ENCODE measurements around the gene DNMT3B.

The DNMT3B gene

GRCh38 chr20:32762754-32763201 lies 593 bp downstream of the DNMT3B start:
- peak overlapping the region; percentile 100 for H3K4me3 ChIP-seq (ENCODE audit: low read depth, low read length)

GRCh38 chr20:32763202-32764004 lies 1.2 kb downstream of the DNMT3B start:
- peak overlapping the region; percentile 100 for H3K4me3 ChIP-seq (ENCODE audit: low read depth, low read length)

- H3K4me3 ChIP-seq (ENCODE audit: low read depth, low read length), result peak overlapping the region; percentile 100
These were observed 2.1 kb downstream of the DNMT3B start for GRCh38 chr20:32764005-32764960.

GRCh38 chr20:32765230-32765875 lies 3.2 kb downstream of the DNMT3B start:
- H3K4me3 ChIP-seq (ENCODE audit: low read depth, low read length), result peak overlapping the region; percentile 100

GRCh38 chr20:32767418-32768198 lies 5.4 kb downstream of the DNMT3B start:
- H3K4me3 ChIP-seq (ENCODE audit: low read depth, low read length), result no peak overlapping the region

- H3K4me3 ChIP-seq (ENCODE audit: low read depth, low read length), result no peak overlapping the region
These were observed 9.9 kb downstream of the DNMT3B start for GRCh38 chr20:32772046-32772445.

GRCh38 chr20:32773223-32773622 lies 11.0 kb downstream of the DNMT3B start:
- H3K4me3 ChIP-seq (ENCODE audit: low read depth, low read length), result no peak overlapping the region

- H3K4me3 ChIP-seq (ENCODE audit: low read depth, low read length), result no peak overlapping the region
These were observed 11.7 kb downstream of the DNMT3B start for GRCh38 chr20:32773855-32774254.

GRCh38 chr20:32775336-32775991 lies 13.3 kb downstream of the DNMT3B start:
- H3K4me3 ChIP-seq (ENCODE audit: low read depth, low read length), result no peak overlapping the region

- no peak overlapping the region for H3K4me3 ChIP-seq (ENCODE audit: low read depth, low read length)
These were observed 15.2 kb downstream of the DNMT3B start for GRCh38 chr20:32777177-32777956.

- no peak overlapping the region for H3K4me3 ChIP-seq (ENCODE audit: low read depth, low read length)
These were observed 17.5 kb downstream of the DNMT3B start for GRCh38 chr20:32779500-32780211.

- no peak overlapping the region for H3K4me3 ChIP-seq (ENCODE audit: low read depth, low read length)
These were observed 18.1 kb downstream of the DNMT3B start for GRCh38 chr20:32780278-32780677.

GRCh38 chr20:32780749-32781655 lies 18.8 kb downstream of the DNMT3B start:
- no peak overlapping the region for H3K4me3 ChIP-seq (ENCODE audit: low read depth, low read length)

GRCh38 chr20:32784369-32785080 lies 22.3 kb downstream of the DNMT3B start:
- no peak overlapping the region for H3K4me3 ChIP-seq (ENCODE audit: low read depth, low read length)

- H3K4me3 ChIP-seq (ENCODE audit: low read depth, low read length), result no peak overlapping the region
These were observed 24.0 kb downstream of the DNMT3B start for GRCh38 chr20:32786059-32786760.

- H3K4me3 ChIP-seq (ENCODE audit: low read depth, low read length), result no peak overlapping the region
These were observed 25.0 kb downstream of the DNMT3B start for GRCh38 chr20:32787168-32787567.

Measured in iPS-11a (cell line).